HG02588 (cell line): ENCODE measurements around the gene DISC1.

ENCODE experiments used
- ATAC-seq: cut with Tn5 transposase; IDR thresholded peaks from one replicate; pipeline ENCODE4 v1.9.1; 2021; ENCODE audit warnings: mild to moderate bottlenecking, moderate library complexity; ENCODE audit not compliant: unreplicated experiment

Gene DISC1

GRCh38 chr1:231694075-231694431, 67.5 kb downstream of the DISC1 start:
- no peak for ATAC-seq

GRCh38 chr1:231694465-231695077, 68.0 kb downstream of the DISC1 start:
- no peak for ATAC-seq

DNA sequence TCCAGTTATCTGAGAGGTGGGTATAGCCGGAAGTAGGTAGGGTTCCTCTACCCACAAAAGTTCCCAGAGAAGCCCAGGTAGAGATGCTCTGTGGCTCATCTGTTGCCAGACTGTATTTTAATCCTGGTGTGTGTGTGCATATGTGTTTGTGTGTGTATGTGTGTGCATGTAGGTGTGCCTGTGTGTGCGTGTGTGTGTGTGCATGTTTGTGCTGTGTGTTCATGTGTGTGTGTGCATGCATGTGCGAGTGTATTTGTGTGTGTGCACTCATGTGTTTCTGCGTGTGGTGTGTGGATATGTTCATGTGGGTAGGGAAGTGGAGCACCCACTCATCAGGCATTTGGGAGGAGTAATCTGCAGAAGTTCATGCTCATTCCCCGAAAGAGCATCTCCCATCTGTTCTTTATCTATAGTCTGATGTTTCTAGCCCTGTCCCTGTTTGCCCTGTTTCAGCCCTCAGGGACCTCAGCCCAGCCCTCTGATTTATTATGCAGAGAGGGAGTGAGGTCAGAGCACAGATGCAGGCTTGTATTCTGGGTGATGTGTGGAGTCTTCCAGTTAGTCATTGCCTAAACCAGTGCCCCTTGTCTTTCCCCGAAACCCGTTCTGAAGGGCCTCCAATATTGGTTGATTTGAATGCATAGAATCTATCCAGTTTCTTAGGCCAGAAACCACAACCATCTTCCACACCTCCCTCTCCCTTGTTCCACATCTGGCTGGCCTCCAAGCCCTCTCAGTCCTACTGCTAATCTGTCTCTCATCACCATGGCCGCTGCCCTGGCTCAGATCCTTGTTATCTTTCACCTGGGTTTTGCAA, 69.1 kb downstream of the DISC1 start:
- ATAC-seq = no peak

DNA sequence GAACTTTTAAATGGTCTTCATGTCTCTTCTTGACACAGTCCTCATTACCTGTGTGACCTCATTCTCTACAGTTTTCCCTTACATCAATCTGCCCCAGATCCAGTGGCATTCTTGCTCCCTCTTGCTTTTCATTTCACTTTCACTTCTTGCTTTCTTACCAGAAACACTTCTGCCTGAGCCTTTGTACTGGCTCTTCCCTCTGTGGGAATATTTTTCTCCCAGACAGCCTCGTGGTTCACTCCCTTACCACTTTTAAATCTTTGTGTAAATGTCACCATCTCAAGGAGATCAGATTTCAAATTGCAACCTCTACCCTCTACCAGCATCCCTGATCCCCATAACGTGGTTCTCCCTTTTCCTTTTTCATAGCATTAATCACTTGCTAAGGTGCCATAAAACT, 73.2 kb downstream of the DISC1 start:
- ATAC-seq = no peak

DNA sequence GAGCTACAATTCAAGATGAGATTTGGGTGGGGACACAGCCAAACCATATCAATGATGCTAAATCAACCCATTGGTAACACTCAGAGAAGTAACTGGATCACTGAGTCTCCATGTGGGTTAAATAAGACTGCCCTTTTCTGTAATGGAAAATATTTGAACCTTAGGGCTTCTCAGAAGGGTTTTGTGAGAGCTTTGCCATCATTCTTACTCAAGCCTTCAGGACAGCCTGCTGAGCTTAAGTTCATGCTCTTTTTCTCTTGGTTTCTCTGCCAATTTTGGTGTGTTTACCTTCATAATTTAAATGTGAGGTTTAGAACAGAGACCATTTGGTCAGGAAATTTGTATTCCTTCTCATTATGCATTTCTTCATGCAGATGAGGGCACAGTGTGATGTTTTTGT, 74.7 kb downstream of the DISC1 start:
- ATAC-seq = no peak

DNA sequence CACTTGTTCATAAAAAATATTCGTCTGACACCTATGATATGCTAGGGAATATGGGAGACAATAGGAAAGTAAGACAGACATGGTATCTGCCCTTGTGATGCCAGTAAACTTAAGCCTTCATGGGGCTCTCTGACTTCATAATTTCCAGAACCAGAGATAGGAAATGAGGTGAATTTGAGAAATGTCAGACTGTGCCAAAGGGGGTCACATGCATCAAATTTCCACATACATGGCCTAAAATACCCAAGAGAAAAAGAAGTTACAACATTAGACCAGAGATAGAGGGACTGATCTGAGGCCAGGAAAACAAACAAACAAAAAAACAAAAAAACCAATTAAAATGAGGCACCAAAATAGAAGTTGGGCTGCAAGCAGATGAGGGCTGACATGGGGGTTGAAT, 75.7 kb downstream of the DISC1 start:
- ATAC-seq = no peak

- no peak for ATAC-seq
Measured at GRCh38 chr1:231702804-231703203, 76.2 kb downstream of the DISC1 start.

DNA sequence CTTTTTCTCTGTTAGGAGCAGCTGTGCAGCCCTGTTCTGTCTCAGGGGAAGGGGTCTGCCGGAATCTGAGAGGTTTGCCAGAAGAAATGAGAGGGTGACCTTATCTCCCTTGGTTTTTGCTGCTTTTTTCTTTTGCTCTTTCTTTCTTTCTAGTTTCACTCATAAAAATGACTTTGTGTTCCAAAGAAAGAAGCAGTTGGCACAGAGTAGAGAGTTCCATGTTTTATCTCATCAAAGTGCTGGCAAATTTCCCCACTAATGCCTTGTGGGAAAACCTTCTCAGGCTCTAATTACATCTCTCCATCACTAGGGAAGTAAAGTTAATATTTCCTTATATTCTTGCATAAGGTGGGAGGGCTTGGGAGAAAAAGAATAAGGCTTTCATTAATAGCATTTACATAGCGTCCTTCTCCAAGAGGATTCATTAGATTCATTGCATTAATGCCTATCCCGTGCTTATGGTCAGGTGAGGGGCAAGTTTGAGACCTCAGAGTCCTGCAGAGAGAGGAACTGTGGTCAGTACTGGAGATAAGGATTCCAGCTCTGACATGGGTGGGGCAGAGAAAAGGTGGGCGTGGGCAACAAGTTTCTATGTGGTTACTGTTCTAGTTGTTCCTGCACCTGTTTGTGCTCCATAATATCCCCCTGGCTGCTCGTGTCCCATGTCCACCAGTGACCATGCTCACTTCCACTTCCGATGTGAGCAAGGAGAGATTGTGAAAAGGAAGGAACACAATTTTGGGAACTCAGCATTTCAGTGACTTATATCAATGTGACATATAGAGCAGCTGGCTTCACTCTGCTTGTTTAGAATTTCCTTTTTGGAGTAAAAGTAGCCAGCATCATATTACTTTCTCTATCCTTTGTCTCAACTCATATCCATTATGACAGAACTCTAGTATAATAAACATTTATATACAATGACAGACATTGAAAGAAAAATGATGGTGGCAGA, 79.5 kb downstream of the DISC1 start:
- no peak for ATAC-seq

DNA sequence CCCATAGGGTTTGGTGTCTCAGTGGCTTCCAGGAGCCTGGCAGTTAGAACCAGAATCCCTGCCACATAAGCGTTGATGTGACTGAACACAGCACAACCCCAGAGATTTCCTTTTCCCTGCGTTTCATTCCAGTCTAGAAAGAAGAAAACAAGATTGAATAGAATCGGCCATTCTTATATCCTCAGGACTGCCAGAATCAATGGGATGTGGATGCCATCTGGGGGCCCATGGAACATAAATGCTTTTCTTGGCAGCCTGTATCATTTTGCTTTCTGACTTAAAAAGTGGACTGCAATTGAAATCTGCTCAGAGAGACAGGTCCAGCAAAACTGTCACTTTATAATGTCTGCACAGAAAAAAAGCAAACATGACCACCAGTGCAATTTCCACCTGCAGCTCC, 80.3 kb downstream of the DISC1 start:
- ATAC-seq = no peak

DNA sequence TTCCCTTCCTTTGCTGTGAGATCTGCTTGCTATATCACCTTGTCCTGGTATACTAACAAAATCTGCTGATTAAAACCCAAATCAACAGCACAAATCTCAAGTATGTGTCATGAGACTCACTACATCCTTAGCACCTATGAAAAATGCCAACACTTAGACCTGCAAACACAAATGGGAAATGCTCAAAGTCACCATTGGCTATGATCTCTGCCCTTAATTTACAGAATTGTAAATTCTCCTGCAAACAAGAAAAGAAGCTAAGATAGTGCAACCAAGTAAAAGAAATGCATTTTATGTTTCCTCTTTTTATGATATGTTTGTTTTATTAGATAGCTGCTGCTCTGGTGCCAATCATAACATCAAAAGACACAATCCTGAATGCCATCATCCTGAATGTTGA, 80.8 kb downstream of the DISC1 start:
- ATAC-seq = no peak

DNA sequence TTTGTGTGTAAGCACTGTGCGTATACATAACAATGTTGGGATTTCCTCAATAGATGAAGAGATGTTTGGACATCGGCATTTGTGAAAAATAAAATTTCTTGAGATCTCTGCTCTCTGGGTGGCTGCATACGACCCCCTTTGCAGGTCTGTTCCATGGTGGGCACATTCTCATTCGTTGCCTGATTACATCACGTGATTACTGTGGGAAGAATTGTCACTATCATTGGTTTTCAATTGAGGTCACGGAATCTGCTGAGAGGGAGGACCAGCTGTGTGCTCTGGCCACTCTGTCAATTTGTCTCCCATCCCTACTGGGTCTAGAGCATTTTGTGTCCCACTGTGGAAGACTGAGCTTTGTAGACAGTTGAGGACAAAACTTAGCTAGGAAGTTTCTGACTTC, 81.8 kb downstream of the DISC1 start:
- no peak for ATAC-seq

DNA sequence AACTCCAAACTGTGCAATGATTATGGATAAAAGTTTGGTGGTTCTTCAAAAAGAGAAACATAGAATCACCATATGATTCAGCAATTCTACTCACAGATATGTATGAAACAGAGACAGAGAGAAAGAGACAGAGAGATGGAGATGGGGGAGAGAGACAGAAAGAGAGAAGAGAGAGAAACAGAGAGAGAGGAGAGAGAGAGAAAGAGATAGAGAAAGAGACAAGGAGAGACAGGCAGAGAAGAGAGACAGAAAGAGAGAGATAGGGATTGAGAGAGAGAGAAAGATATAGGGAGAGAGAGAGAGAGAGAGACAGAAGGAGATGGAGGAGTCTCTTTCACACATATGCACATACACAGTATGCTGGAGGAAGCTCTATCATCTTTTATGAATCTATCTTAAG, 87.8 kb downstream of the DISC1 start:
- no peak for ATAC-seq

DNA sequence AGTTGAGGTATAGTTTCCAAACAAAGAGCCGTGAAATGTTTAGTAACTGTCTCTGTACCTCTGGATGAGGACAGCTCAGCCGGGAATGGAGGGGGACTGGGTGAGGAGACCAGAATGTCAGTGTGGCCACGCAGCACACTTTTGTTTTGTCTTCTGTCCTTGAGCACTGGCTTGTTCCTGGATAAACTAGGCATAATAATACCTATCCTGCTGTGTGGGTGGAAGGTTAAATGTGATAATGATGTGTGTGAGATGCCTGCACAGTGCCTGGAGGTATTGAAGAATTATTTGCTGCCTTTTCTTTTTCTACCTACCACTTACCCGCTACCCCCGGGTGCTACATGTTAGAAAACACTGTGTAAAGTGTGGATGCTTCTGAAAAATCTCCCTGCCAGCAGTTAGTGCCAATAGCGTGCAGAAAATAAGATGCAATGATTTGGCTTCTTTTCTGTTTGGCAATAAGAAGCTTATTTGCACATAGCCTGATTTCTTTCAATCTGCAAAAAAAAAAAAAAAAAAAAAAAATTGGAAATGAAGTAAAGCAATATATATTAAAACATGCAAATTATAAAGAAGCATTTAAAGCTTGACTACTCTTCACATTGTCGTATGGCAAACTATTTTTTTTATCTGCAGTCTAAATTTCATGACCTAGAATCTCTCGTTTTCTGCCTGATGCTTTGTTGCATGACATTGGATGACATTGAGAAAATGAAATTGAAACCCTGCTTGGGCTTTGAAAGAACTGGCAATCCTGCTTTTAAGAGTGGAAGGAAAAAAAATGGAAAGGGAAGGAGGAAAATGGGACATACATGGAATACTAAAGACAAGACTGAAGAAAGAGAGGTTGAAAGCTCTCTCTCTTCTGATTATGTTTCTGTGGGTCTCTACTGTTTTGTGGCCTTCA, 89.5 kb downstream of the DISC1 start:
- no peak for ATAC-seq

- no peak for ATAC-seq
Measured at GRCh38 chr1:231716879-231717278, 90.3 kb downstream of the DISC1 start.

- ATAC-seq = no peak
Measured at GRCh38 chr1:231719485-231720183, 93.0 kb downstream of the DISC1 start.

DNA sequence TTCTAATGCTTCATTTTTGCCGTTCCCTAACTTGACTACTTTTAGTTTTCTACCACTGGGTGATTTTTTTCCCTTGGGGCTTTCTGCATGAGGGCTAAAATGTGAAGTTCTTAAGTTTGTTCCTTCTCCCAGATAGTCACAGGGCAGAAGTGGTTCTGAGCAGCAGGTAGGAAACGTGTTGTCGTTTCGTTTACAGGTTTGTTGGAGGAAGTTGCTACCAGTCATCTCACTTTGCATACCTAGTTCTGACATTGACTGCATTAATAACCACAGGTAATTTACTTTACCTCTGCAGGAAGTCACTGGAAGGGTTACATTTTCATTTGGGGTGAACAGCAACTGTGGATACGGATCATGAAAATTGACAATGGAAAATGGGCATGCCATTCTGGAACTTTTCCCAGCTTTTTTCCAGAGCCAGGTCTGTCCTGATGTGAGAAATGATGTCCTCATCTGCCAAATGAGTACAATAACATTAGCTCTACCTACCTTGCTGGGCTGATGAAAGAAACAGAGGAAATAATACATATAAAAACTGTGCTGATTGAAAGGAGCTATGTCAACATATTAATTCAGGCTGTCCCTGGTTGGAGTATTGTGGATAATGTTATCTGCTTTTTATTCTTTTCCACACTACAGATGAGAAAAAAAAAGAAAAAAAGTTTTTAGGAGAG, 94.2 kb downstream of the DISC1 start:
- ATAC-seq = no peak

GRCh38 chr1:231721436-231721835, 94.8 kb downstream of the DISC1 start:
- no peak for ATAC-seq

DNA sequence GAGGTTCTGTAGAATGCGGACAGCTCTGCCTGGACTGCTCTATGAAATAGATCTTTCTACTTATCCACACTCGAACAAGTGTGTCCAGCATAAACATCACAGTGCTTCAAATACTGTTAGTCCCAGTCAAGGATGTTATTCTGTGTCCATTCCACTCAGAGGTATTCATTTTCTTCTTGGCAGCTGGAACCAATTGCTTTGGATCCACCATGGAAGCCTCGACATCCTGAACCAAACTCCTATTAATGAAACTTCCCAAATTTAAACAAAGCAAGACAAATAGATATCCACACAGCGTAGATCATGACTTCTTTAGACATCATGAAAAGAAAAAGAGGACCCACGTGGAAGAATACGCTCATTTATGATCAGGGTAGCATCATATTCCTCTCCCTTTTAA, 95.8 kb downstream of the DISC1 start:
- ATAC-seq = no peak

GRCh38 chr1:231723146-231723545, 96.6 kb downstream of the DISC1 start:
- ATAC-seq = no peak
